RPMI7951 (cell line): Measurements from ENCODE around the gene HDAC8. TPM values are rescaled to one million over a fixed set of nuclear protein-coding genes. Genes with fewer than 3 reads are reported as not detected.

Experiments
- DNase-seq: peaks from one replicate; pipeline ENCODE4 v3.0.0-alpha.2; 2012; ENCODE audit warnings: low read depth
- total RNA-seq: library from RNA; depleted of rRNA; stranded (reverse); fragments of >200 nt; shearing (Covaris generic); gene quantifications from 2 replicates; pipeline ENCODE4 v1.2.3, GENCODE V29; 2014

Gene HDAC8
- total RNA-seq, 1 experiment from 2014 or later, result 35.0 TPM

DNA sequence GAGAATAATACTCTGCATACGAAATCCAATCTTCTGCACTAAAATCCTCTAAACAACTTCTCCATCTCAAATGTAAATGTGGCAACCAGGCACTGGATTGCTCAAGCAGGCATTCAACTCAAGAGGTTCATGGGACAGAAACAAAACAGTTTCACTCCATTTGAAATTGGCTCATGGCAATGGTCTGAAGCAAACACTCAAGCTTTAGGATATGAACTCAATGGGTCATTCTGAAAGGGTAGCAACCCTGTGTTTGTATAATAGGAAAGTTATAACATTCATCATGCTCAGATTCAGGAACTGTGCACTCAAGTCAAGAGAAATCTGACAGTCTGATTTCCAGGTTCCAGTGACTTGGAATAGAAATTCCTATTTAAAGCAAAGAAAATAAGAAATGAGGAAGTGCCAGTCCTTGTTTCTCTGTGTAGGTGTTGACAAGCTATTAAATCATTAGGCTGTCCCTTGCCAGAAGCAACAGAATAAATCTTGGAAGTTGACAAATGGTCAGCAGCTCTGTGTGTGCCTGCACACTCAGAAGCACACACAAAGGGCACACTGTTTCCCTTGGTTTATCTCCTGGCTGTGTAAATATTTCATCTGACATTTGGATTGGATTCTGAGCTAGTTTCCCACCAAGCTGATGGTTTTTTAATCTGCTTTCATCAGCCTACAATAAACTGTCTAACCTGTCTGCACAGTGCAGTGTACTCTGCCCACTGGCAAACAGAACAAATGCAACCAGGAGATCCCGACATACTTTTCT is 191.0 kb downstream of the HDAC8 start:
- DNase-seq, result peak; percentile 21

DNA sequence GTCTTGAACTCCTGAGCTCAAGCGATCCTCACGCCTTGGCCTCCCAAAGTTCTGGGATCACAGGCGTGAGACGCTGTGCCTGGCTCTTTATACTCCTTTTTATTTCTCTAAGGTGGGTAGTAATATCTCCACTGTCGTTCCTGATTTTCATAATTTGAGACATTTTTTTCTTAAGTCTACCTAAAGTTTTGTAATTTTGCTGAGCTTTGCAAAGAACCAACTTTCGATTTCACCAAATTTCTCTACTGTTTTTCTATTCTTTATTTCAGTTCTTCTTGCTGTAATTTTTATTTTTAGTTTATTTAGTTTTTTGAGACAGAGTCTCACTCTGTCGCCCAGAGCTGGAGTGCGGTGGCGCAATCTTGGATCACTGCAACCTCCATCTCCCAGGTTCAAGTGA is 196.5 kb downstream of the HDAC8 start:
- no peak for DNase-seq

DNA sequence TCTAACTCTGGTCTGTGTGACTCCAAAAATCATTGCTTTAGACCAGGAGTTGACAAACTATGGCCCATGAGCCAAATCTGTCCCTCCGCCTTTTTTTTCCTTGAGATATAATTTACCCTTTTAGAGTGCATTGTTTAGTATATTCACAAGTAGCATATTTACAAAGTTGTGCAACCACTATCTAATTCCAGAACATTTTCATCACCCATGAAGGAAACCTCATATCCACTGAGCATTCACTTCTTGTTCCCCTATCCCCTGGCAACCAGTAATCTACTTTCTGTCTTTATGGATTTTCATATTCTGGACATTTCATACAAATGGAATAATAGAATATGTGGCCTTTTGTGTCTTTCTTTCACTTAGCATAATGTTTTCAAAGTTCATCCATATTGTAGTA is 199.5 kb downstream of the HDAC8 start:
- DNase-seq, result no peak

DNA sequence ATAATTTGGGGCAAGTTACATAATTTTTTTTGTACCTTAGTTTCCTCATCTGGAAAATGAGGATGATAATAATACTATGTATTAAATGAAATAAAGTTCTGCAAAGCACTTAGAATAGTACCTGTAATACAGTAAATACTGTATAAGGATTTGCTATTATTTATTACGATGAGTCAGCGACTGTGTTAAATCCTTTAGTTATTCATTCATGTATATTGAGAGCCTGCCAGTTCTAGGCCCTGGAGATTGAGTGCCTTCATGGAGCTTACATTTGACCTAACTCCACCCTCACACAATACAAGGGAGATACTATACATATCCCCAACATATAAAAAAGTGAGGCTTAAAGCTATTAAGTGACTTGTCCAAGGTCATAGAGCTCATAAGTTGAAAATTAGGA is 199.9 kb downstream of the HDAC8 start:
- DNase-seq, result no peak

DNA sequence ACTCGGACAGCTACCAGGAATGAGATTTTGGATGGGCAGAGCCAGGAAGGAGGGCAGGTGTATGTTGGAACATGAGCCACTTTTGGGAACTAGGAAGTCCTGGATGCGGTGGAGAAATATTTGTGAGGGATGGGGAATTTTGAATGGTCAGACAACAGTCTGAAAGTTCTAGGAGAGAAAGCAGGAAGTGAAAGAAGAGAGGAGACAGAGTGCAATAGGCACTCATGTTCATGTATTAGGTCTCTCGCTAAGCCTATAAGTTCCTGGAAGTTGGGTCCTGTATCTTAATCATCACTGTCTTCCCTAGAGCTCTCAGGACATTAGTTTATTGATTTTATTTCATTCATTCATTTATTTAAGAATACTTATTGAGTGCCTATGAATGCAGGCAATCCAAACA is 201.2 kb downstream of the HDAC8 start:
- DNase-seq, result no peak

DNA sequence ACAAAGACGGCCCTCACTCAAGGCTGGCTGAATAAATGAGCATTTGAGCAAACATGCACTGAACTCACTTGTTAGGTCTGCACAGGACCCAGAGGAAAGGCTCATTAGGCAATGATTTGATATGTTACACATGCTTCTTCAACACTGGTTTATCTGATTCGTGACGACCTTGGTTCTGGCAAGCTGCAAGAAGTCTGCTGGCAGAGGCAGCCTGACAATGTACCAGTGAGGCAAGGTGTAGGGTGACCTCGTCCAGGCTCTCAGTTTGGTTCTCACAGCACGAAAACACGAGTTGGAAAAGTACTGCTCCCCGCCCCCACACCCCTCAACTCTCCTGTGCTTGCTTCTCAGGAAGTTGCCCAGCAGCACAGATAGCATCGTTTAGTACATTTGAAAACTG is 203.8 kb downstream of the HDAC8 start:
- no peak for DNase-seq

DNA sequence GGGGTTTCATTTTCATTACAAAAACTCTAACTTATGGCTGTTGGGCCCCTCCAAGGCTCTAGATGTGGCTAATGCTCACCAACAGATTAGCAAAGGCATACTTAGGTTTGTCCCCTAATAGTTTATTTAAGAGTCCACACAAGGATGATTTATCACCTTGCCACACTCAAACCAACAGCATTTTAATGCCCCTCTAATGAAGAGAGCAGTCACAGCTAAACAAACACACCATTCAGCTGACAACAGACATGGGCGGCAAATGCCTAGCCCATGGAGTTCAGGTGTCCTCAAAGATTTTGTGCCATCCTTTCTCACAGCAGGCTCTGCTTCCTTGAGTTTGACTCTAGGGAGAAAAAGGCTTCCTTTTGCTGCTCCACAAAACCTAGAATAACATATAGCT is 205.1 kb downstream of the HDAC8 start:
- no peak for DNase-seq

DNA sequence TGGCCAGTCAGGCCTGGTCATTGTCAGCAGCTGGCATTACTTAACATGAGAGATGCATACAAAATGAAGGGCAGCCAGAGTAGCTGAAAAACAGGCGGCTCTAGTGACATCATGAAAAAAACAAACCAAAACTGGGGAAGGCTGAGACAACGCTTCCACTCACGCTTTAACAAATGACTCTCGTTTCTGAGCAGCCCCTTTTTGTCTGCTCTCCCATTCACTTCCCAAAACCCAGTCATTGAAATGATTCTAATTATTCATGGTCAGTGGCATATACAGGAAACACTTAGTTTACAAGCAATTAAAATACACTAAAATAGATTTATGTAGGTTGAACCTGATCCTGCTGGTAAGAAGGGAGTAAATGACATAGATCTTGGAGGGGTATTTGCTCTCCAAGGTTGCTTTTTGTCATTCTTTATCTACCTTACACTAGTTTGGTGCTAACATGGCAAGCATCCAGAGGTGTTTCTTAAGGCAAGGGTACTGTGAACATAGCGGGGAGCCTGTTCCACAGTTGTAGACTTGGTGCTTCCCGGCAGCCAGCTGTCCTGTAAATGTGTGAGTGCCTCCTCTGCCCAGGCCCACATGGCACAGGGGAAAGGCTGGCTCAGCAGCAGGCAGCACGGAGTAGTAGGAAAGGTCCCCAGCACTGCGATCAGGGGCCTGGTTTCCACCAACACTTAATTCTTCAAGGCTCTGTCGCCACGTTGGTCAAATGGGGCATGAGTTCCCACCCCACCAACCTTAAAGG is 205.8 kb downstream of the HDAC8 start:
- DNase-seq, result no peak

DNA sequence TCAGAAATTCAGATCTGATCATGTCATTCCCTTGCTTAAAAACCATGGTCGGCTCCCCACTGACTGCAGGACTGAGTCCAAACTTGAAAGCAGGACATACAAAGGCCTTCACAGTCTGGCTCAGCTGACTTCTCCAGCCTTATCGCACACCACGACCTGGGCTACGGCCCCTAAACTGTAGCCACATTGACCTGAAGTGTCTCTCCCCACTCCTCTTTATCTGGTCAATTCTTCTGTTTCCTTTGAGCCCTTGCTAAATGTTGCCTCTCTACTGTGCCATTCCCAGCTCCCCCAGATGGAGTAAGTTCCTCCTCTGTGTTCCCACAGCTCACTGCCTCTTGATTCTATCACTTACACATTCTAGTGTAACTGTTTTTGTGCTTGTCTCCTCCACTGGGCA is 206.5 kb downstream of the HDAC8 start:
- DNase-seq, result no peak

DNA sequence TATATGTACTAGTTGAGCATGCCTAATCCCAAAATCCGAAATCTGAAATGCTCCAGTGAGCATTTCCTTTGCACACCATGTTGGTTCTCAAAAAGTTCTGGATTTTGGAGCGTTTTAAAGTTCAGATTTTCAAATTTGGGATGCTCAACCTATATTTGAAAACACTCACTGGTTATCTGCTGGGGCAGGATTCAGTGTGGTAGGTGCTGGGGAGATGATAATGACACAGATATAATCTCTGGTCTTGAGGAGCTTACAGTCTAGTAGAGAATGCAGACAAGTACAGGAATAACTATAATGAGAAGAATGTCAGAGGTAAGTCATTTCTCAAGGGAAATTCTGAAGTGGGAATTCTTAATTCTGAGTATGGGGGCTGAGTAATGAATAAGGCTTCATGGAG is 207.5 kb downstream of the HDAC8 start:
- no peak for DNase-seq

DNA sequence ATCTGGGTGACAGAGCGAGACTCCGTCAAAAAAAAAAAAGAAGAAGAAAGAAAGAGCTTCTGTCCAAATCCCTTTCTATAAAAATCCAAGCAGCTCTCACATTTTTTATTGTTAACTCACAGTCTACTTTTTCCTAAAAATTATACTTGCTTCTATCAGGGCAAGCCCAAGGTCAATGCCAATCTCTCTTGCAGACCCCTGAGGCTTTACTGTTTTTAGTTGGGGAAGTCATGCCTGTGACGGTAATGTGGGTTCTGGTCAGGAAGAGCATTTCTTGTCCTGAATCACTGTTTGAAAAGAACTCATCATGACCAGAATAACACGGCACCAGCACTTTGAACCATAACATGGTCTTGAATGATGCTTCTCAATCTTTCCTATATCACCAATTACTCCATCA is 212.3 kb downstream of the HDAC8 start:
- peak; percentile 59 for DNase-seq

DNA sequence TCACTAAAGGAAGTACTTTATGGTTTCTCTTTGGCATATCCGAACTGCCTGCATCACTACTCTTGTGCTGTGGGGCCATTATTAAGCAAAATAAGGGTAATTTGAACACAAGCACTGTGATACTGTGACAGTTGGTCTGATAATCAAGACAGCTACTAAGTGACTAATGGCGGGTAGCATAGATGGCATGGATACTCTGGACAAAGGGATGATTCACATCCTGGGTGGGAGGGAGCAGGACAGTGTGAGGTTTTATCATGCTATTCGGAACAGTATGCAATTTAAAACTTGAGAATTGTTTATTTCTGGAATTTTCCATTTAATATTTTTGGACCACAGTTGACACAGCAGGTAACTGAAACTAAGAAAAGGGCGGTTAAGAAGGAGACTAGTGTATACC is 214.3 kb downstream of the HDAC8 start:
- DNase-seq, result peak; percentile 79

DNA sequence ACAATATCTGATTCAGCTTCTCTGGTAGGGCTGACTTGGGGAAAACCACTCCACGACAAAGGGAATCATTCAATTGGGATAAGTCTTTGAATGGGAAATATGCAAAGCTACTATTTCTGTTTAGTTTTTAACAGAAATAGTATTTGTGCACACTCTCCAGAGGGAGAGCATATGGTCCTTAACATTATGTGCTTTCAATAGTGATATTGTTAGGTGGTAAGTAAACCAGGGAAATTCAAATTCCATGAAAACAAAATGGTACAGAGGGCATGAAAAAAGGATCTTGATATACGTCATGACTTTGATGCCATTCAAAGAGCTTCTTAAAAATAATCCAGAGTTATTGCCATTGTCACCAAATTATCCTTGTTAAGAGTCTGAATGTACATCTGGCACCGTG is 219.9 kb downstream of the HDAC8 start:
- peak; percentile 29 for DNase-seq

DNA sequence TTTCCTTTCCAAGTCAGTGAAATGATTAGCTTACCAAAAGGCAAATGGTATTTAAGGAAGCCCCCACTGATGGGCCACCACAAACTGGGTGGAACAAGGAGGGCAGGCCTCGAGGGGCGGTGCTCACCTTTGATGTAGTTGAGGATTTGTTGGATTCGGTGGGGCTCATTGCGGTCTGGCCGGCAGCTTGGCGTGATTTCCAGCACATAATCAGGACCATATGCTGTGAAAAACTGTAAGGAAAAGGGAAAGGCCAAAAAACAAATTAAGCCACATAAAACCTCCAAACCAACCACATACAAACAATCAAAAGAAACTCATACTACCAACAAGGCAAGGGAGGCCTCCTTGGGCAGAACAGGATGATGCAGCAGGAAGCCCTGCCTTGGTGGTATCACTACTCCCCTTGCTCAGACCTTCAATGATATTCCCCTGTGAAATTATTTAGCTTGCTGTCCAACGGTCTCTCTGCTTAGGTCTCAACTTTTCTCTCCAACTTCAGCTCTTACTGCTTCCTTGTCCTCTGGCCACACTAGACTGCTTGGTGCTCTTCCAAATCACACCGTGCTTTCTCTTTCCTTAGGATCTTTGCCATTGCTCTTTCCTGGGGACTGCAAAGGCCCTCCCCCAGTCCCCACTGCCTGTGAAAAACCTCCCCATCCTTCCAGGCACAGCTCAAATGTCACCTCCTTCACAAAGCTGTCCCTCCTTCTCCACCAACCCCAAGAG is 220.9 kb downstream of the HDAC8 start:
- DNase-seq, result peak; percentile 79

DNA sequence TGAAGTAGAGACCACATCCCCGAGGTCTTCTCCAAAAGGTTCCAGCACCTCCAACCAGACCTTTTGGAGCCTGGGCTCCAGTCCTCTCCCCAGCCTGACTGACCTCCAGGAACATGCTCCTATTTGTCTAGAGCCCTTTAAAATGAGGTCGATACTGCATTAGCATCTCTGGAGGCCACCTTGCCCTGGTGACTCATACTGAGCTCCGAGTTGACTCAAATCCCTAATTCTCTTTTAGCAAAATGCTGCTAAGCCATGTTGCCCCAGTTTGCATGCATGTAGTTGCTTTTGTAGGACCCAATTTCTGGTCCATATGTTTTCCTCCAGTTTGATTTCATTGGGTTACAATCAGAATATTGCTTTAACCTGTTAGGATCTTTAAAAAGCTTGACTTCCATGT is 223.5 kb downstream of the HDAC8 start:
- peak; percentile 29 for DNase-seq

DNA sequence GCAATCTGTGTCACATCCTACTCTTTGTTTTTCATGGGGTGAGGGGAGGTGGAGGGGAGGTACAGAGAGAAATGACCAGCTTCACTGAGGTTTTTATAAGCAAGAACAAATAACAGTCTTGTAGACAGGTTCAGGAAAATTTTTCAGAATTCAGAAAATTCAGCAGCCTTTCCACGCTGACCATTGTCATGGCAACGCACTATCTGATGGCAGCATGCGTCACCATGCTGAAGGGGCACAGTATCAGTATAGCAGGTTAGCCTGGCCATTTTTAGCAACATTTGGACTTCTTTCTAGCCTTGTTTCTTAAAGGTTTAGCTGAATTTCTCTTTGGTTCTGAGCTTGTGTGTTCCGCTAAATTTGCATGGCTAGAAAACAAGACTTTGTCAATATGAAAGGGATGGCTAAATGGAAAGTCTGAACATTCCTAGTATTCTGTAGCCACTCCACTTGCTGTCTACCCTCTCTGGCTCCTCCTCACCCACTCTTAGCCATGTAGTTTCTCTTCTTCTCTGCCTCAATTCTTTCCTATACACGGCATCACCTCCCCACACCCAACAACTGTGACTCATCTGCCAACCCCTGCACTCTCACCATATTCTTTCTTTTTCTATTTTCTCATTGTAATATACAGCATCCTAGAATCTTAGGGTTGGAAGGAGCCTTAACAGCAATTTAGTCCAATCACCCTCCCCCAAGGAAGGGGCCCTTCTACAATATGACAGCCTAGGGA is 224.2 kb downstream of the HDAC8 start:
- DNase-seq, result no peak

DNA sequence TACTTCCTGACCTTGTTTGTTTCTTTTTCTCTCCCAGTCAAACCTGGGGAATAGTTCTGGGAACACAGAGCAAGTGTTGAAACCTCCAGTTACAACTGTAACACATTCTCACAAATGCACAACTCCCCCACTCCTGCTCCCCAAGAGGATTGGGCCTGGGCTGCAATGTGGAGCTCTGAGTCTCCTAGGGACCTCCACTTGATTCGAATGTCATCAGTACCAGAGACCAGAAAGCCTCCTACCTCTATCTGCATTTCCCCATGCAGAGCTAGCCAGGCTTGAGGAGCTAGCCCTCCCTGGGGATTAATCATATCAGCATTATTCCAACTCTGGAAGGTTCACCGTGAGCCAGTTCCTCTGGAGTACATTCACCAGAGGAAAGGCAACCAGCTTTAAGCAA is 225.3 kb downstream of the HDAC8 start:
- DNase-seq, result no peak

DNA sequence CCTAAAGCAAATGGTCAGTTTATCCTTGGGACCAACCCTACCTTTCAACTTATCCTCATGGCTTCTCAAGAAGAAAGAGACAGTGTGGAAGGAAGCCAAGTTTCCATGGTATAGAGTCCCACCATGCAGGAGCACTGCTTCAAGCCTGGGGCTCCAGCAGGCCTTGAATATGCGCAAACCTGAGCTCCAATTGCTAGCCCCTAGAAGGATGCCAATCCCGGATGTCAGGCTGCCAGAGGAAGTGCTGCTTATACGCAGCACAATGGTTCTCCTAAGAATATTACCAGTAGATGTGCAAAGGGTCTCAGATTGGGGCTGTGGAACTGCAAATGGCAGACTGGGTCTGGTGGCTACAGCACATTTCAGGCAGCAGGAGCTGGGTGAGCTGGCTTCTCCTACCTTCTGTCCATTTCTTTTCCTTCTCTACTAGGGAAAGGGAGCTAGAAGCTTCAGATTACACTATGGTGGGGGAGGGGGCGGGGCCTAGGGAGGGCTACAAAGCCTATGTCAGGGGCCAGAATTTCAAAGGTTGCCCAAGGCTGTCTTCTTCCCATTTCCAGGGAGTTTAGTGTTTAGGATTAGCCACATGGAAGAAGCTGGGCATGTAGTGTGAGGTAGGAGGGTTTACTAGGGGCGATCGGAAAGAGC is 226.2 kb downstream of the HDAC8 start:
- no peak for DNase-seq

DNA sequence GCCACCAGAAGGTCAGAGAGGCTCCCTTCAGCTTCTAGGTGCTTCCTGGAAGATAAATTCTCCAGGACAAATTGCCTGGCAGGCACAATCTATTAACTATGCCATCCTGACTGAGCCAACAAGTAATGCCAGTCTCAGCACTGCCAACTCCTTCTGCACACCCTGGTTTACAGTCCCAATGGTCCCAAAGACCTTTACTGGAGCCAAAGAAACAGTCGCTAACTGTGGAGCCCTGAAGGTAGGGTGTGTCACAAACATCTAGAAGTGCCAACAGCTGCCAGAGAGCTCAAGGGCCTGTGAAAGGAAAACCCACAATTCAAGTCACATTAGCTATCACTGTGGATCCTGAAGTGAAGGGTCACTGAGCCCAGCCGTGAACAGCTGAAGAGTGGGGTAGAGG is 232.0 kb downstream of the HDAC8 start:
- no peak for DNase-seq

DNA sequence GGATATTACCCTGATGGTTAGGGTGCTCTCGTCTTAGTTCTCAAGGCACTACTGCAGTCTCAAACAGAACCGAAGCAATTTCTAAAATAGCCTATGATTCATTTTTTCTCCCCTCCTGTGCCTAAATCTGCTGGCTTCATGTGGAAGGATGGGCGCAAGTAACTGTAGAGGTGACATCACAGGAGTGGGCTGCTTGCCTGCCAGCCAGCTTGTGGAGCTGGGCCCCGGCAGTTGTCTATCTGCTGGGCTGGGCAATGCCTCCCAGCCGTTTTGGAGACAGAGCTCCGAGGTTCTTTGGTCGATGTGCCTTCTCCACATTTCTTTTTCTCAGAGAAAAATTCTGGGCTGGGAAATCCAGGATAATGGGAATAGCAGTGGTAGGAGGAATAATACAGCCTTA is 232.6 kb downstream of the HDAC8 start:
- no peak for DNase-seq

DNA sequence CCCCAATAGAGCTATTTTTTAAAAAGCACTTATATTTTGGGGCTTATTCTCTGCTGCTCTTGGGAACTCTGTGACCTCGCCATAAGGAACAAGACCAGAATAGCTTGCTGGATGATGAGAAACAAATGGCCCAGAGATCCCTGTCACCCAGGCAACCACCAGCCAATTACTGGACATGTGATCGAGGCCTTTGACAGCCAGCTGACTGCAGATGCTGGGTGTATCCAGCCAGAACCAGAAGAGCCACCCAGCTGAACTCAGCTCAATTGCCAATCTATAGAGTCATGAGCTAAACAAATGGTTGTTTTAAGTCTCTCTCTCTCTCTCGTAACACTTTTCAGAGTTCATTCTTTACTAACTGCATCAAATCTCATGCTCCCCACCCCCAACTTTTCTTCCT is 242.5 kb downstream of the HDAC8 start:
- no peak for DNase-seq
